Cortex of kidney (tissue), 1 donor: Measurements from ENCODE around the gene CYP2E1.
"Not testable (repeated sequence)": the region's sequence is repeated elsewhere in the genome, so short reads cannot be mapped to it uniquely, and the experiment has no call there.

Experiments used
- DNase-seq: peaks from one replicate; lab custom pipeline; 2025; lab: John Stamatoyannopoulos, UW

Gene CYP2E1

GRCh38 chr10:133526957-133527588 is at the start of gene CYP2E1:
Gene CYP2E1, plus strand, starts transcription at chr10:133527363. Its CDS starts 33 bp downstream, at chr10:133527396.
- no peak for DNase-seq

GRCh38 chr10:133481086-133481643 is 46.0 kb upstream of the CYP2E1 start:
- DNase-seq, result no peak

GRCh38 chr10:133481657-133482056 is 45.5 kb upstream of the CYP2E1 start:
- DNase-seq, result no peak

- DNase-seq, result no peak
These were observed 42.3 kb upstream of the CYP2E1 start for GRCh38 chr10:133484818-133485217.

- DNase-seq, result no peak
These were observed 40.1 kb upstream of the CYP2E1 start for GRCh38 chr10:133487085-133487484.

- no peak for DNase-seq
These were observed 38.8 kb upstream of the CYP2E1 start for GRCh38 chr10:133488354-133488753.

GRCh38 chr10:133489816-133490588 is 37.2 kb upstream of the CYP2E1 start:
- no peak for DNase-seq

- not testable (repeated sequence) for DNase-seq
These were observed 33.6 kb upstream of the CYP2E1 start for GRCh38 chr10:133493562-133493961.

- DNase-seq, result not testable (repeated sequence)
These were observed 29.8 kb upstream of the CYP2E1 start for GRCh38 chr10:133497363-133497762.

- DNase-seq, result not testable (repeated sequence)
These were observed 28.0 kb upstream of the CYP2E1 start for GRCh38 chr10:133499176-133499575.

GRCh38 chr10:133500897-133501296 is 26.3 kb upstream of the CYP2E1 start:
- DNase-seq, result not testable (repeated sequence)

- no peak for DNase-seq
These were observed 17.5 kb upstream of the CYP2E1 start for GRCh38 chr10:133509700-133510099.

GRCh38 chr10:133511408-133511807 is 15.8 kb upstream of the CYP2E1 start:
- no peak for DNase-seq

GRCh38 chr10:133511907-133512528 is 15.1 kb upstream of the CYP2E1 start:
- DNase-seq, result no peak

GRCh38 chr10:133515471-133515870 is 11.7 kb upstream of the CYP2E1 start:
- DNase-seq, result no peak

- DNase-seq, result no peak
These were observed 11.1 kb upstream of the CYP2E1 start for GRCh38 chr10:133516057-133516456.

- DNase-seq, result not testable (repeated sequence)
These were observed 8.6 kb upstream of the CYP2E1 start for GRCh38 chr10:133518517-133518916.

GRCh38 chr10:133520193-133520738 is 6.9 kb upstream of the CYP2E1 start:
- no peak for DNase-seq

GRCh38 chr10:133523631-133524203 is 3.4 kb upstream of the CYP2E1 start:
- no peak for DNase-seq

GRCh38 chr10:133525444-133525843 is 1.7 kb upstream of the CYP2E1 start:
- no peak for DNase-seq

- no peak for DNase-seq
These were observed 658 bp downstream of the CYP2E1 start for GRCh38 chr10:133527771-133528271.
